ENCODE results near the gene CREBBP. TPM values are rescaled to one million over a fixed set of nuclear protein-coding genes. Genes with fewer than 3 reads are reported as not detected.

Gene CREBBP
- total RNA-seq, 1 donor from 2014 or later: 72.8 TPM

GRCh38 chr16:3694051-3694450 is 186.5 kb downstream of the CREBBP start:
- ATAC-seq: no peak
- H3K4me1 ChIP-seq: peaks cover 12% of the 10 kb centered on the region
- no peaks in the 10 kb centered on the region for H3K27me3 ChIP-seq
- intact Hi-C loops (cut with DNase I): no loop called here
- H3K36me3 ChIP-seq: no peaks in the 10 kb centered on the region
- TF ChIP-seq CTCF (IDR thresholded peaks at IDR 0.05): no peak
- no peaks in the 10 kb centered on the region for H3K9me3 ChIP-seq
- H3K27ac ChIP-seq: no peak overlapping the region
- DNase-seq: no peak
- no peak overlapping the region for H3K4me3 ChIP-seq

GRCh38 chr16:3691761-3692160 is 188.8 kb downstream of the CREBBP start:
- intact Hi-C loops (cut with DNase I): no loop called here
- peaks cover 12% of the 10 kb centered on the region for H3K4me1 ChIP-seq
- ATAC-seq: no peak
- no peaks in the 10 kb centered on the region for H3K9me3 ChIP-seq
- DNase-seq: no peak
- H3K4me3 ChIP-seq: no peak overlapping the region
- TF ChIP-seq CTCF (IDR thresholded peaks at IDR 0.05): no peak
- H3K36me3 ChIP-seq: peaks cover 13% of the 10 kb centered on the region
- H3K27me3 ChIP-seq: no peaks in the 10 kb centered on the region
- H3K27ac ChIP-seq: no peak overlapping the region

GRCh38 chr16:3690980-3691720 is 189.4 kb downstream of the CREBBP start:
- ATAC-seq: no peak
- no peak overlapping the region for H3K27ac ChIP-seq
- no peaks in the 10 kb centered on the region for H3K27me3 ChIP-seq
- H3K36me3 ChIP-seq: peaks cover 19% of the 10 kb centered on the region
- H3K4me1 ChIP-seq: peaks cover 12% of the 10 kb centered on the region
- no peak for TF ChIP-seq CTCF (IDR thresholded peaks at IDR 0.05)
- intact Hi-C loops (cut with DNase I): no loop called here
- no peak for DNase-seq
- H3K9me3 ChIP-seq: no peaks in the 10 kb centered on the region
- peak overlapping the region; percentile 43 for H3K4me3 ChIP-seq

GRCh38 chr16:3690470-3690928 is 190.0 kb downstream of the CREBBP start:
- Histone ChIP-seq H3K4me3 (peak overlapping the region; percentile 43), H3K4me1 (peaks cover 12% of the 10 kb centered on the region), H3K36me3 (peaks cover 26% of the 10 kb centered on the region), H3K27me3 (no peaks in the 10 kb centered on the region), H3K9me3 (no peaks in the 10 kb centered on the region), H3K27ac (no peak overlapping the region)
- DNase-seq: peak; percentile 92
- TF ChIP-seq CTCF (IDR thresholded peaks at IDR 0.05): peak; percentile 93
- intact Hi-C loops (cut with DNase I): no loop called here
- peak; percentile 99 for ATAC-seq

- Histone ChIP-seq H3K9me3 (no peaks in the 10 kb centered on the region), H3K4me1 (peaks cover 12% of the 10 kb centered on the region), H3K36me3 (peaks cover 33% of the 10 kb centered on the region), H3K4me3 (no peak overlapping the region), H3K27me3 (no peaks in the 10 kb centered on the region), H3K27ac (no peak overlapping the region)
- intact Hi-C loops (cut with DNase I): no loop called here
- TF ChIP-seq CTCF (IDR thresholded peaks at IDR 0.05): no peak
- ATAC-seq: no peak
- no peak for DNase-seq
Observed at GRCh38 chr16:3689731-3690130, 190.8 kb downstream of the CREBBP start.
